GM04503 (cell line): Measurements from ENCODE around the gene RFX3.

Experiments
- DNase-seq: peaks from one replicate; pipeline ENCODE4 v3.0.0-alpha.2; 2012; ENCODE audit warnings: low read depth

RFX3 gene

DNA sequence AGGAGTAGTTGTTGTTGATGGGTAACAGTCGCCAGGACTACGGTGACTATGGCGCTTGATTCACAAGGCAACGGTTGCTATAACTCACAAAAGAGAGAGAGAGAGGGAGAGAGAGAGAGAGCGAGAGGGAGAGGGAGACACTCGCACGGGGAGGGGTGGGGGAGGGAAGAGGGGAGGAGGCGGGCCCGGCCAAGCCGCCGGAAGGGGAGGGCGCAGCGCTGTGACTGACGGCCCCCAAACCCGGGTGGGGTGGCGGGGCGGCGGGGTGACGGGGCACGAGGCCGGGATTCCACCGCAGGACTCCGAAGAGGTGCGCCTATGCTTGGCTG lies at the start of gene RFX3:
RFX3 (minus strand) TSS at position 166 of the 329 bp plus-strand sequence. CDS start 130,413 bp downstream, outside the sequence.
- peak; percentile 94 for DNase-seq

- no peak for DNase-seq
Observed at GRCh38 chr9:3571500-3571899, 45.7 kb upstream of the RFX3 start.

DNA sequence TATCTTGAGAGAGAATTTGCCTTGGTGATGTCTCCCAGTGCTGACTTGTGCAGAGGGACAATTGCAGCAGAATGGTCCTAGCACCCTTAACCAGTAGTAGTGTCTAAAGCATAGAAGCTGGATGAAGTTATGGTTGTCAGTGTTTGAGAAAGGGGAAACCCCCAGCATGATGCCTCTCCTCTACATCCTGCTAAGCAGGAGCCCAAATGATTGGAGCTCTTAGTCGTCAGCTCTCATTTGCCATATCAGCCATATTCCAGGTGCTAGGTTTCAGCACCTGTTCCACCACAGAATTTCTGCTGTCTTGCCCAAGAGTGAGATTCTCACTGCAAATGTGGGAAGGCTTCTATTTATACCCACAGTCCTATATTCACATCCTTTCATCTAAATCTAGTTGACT lies 43.7 kb upstream of the RFX3 start:
- DNase-seq = no peak

DNA sequence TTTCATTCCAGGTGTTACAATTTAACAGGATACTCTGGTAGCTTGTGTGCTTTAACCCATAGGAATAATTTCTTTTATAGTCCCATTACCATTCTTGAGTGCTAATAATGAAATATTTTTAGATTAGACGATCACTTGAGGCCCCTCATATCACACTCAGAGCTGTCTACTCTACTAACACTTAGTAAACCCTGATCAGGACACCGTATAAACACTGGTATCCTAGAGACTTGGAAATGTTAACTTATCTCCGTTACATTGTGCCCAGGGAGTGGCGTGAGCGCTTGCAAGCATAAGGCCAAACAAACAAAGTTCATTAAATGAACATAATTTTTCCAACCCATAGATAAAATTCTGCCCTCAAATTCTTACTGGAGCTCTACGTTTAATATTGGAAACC lies 42.2 kb upstream of the RFX3 start:
- DNase-seq = no peak

DNA sequence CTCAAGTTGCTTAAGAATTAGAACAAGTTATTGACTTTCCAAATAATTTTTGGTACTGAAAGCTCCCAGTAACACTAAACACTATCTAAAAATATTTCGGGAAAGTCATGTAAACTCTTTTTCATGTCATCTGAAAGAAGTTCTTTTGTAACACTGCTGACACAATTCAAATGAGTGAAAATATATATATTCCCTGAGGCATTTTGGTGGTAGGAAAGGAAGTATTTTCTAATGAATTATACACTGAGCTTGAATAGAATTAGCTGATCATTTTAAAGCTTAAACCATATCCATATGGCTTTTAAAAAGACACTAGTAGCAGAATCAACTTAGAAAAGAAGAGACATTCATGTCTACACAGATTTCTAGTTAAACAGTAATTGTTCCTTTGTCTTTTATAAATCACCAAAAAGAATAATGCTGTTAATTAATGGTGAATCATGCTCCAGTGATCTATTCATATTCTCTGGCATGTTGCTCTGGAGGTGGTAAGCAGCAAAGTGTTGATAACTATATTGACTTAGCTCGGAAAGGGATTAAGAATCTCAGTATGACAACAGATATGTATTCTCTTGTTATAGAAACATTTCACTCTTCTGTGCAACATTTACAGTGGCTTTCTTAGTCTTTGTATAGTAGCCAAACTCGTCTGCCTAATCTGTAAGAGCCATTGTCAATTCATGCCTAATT lies 27.4 kb upstream of the RFX3 start:
- no peak for DNase-seq

DNA sequence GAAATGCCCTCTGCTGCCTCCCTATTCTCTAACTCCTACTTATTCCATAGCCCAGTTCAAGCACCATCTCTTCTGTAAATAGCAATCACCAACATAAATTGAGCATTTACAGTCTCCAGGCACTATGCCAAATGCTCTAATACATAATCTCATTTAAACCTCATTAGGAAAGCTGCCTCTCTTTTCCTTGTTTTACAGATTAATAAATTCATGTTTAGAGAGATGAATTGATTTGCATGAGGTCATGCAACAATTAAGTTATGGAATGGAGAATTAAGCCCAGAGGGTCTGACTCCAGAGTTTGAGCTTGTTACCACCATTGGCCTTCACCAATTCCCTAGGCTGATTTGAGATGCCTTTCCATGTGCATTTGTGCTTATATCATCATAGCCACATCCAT lies 23.4 kb upstream of the RFX3 start:
- no peak for DNase-seq

GRCh38 chr9:3548648-3549047 lies 22.8 kb upstream of the RFX3 start:
- DNase-seq = no peak

DNA sequence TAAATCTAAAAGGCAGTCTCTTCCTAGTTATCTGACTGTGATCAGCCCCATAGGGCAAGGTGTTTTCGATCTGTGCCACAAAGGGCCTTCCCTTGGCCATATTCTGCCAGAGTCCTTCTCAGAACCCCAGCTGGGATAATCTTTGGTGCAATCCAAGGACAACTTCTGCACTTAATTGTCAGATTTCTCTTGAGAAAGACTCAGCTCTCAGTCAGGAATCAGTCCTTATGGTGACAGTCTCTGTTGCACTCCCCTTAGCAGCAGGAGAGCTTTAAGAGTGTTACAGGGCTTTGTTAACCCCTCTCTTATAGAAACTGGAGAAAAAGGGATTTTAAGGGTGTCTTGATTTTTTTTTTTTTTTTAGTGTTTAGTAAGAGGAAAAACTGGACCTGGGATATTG lies 15.4 kb upstream of the RFX3 start:
- DNase-seq = no peak

GRCh38 chr9:3534614-3535404 lies 9.0 kb upstream of the RFX3 start:
- DNase-seq = no peak

DNA sequence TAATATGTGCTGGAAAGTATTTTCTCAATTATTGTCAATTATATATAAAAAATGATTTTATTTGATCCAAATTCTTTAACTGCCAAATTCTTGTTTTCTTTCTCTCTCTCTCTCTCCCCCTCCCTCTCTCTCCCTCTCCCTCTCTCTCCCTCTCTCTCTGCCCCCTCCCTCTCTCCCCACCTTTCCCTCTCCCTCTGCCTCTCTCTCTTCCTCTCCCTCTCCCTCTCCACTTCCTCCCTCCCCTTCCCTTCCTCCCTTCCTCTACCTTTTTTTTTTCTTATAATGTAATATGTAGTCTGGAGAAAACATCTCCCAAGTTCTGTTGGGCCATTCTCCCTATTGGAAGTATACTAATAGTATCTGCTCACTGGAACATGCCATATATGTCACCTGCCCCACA lies 6.4 kb upstream of the RFX3 start:
- DNase-seq = no peak

DNA sequence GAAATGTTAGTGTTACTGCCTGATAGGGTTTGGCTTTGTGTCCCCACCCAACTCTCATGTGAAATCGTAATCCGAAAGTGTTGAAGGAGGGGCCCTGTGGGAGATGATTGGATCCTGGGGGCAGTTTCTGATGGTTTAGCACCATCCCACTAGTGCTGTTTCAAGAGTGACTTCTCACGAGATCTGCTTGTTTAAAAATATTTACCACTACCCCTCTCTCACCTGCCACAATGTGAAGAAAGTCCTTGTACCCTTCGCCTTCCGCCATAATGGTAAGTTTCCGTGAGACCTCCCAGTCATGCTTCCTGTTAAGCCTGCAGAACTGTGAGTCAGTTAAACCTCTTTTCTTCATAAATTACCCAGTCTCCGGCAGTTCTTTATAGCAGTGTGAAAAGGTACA lies 2.6 kb upstream of the RFX3 start:
- DNase-seq = no peak

GRCh38 chr9:3526997-3527940 lies 1.5 kb upstream of the RFX3 start:
- no peak for DNase-seq

DNA sequence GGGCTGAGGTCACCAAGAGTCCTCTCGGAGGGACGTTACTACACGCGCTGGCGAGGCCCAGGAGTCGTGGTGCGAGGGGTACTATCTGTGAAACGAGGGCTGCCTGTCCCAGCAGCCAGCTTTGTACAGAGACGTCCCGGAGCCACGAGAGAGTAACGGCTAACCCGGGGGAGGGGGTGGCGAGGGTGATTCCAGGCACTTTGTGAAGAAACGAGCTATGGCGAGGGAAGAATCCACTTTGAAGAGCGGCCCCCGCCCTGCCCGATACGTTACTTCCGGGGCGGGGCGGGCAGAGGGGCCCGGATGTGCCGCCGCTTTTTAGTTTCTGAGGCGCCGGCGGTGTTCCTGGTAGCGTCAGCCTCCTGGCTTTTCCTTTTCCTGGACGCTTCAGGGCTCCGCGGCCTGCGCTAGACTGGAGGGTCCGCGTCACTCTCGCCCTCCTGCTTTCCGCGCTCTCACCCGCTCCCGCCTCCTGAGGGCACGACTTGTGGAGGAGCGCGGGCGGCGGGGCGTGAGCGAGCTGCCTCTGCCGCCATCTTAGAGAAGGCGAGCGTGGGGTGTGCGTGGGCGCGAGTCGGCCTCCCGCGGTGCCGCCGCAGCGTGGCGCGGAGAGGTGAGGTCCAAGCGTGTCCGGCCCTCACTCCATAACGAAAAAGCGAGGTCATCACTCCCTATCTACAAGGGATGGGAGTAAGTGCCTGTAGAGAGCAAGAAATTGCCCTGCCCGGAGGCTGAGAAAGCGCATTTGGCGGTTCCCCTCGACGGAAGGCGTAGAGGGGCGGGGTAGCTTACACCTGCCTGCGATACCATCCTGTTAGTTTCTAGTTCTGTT lies 580 bp upstream of the RFX3 start:
- peak; percentile 45 for DNase-seq

DNA sequence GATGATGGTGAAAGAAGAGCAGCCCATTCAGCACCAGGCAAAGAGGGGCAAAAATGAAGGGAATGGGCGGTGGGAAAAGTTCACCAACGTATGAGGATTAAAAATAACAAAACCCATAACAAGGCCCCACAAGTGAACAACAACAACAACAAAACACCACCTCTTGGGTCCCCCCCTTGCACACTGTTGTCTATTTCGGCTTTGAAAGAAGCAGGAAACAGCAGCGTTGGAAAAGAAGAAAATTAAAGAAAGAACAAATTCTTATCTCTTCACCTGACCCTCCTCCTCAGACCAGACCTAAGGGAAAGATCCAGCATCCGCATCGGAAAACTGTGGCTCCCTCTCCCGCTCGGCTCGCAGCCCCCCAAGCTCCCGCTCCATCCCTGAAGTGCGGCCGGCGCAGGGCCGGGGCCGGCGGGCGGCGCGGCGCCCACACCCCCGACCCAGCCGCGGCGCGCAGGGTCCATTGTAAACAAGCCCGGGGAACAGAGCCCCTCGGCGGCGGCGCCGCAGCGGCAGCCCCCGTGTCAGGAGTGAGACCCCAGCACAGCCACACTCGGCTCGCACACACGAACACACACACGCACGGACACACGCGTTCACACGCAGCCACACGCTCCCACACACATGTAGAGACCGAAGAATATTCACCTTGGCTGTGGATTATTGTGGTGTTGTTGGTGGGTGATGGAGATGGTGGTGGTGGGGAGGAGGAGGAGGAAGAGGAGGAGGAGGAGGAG lies 535 bp downstream of the RFX3 start:
- DNase-seq = no peak

GRCh38 chr9:3521966-3522365 lies 3.8 kb downstream of the RFX3 start:
- no peak for DNase-seq

DNA sequence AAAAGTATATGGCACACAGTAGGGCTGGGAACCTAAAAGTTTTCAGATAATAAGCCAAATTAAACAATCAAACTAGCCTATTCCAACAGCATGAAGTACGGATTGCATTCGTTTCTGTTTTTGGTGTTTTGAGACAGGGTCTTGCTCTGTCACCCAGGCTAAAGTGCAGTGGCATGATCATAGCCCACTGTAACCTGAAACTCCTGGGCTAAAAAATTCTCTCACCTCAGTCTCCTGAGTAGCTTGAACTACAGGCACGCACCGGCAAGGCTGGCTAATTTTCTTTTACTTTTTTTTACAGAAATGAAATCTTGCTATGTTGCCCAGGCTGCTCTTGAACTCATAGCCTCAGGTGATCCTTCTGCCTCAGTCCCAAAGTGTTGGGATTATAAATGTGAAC lies 5.2 kb downstream of the RFX3 start:
- DNase-seq = no peak

- peak; percentile 18 for DNase-seq
Observed at GRCh38 chr9:3517377-3518048, 8.3 kb downstream of the RFX3 start.

DNA sequence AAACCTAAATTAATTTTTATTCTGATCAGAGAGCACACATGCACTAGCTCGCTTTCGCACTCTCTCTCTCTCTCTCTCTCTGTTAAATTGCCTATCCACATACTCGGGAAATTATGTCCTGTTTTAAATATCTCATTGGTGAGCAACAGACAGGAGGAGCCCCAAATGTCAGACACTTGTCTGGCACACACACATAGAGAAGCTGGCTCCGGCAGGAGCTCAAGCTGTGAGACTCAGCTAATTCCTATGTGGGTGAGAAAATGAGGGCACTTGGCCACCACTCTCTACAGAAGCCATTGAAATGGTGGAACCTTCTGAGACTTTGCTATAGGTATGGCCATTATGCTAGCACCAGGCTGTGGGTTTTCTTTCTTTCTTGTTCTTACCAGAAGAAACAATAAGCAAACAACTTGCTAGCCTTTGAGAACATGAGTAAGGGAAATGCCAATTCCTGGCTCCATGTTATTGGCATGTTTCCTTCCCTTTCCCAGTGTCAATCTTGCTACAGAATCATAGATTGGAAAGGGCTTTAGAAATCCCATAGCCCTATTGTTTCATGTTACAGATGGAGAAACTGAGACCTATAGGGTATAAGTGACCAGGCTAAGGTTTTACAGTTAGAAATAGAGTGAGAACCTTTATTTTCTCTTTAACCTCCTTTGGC lies 9.0 kb downstream of the RFX3 start:
- DNase-seq = no peak

- DNase-seq = no peak
Observed at GRCh38 chr9:3515405-3515804, 10.4 kb downstream of the RFX3 start.

DNA sequence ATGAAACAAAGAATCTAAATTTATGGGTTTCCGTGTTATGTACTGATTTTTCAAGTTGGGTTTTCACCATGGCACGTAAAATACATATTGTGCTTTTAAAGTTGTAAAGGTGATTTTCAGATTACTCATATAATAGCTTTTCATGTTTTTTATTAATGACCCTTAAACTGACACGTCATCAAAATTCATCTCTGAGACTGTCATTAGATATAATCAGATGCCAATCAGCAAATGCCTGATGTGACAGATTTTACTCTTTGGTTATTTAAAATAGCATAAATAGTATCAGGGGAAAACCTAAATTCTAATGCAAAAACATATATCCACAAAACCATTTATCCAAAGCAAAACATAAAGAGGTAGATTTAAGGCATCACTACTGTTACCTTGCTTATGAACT lies 11.0 kb downstream of the RFX3 start:
- no peak for DNase-seq
